Type B pancreatic cell (in vitro differentiated cells): ENCODE results near the gene HERPUD1. TPM values are rescaled to one million over a fixed set of nuclear protein-coding genes. Genes with fewer than 3 reads are reported as not detected.

Experiments
- DNase-seq: peaks from one replicate; pipeline ENCODE4 v3.0.0; 2021; ENCODE audit warnings: mixed read lengths; ENCODE audit not compliant: unreplicated experiment; ENCODE audit errors: extremely low spot score
- H3K27ac Mint-ChIP-seq: 2 replicates; pipeline ENCODE4 v1.8.0; 2021; ENCODE audit warnings: mild to moderate bottlenecking, mixed read lengths
- H3K27me3 Mint-ChIP-seq: 2 replicates; pipeline ENCODE4 v1.8.0; 2021; ENCODE audit warnings: mixed read lengths
- H3K36me3 Mint-ChIP-seq: 2 replicates; pipeline ENCODE4 v1.8.0; 2021; ENCODE audit warnings: mixed read lengths
- H3K4me1 Mint-ChIP-seq: one replicate; pipeline ENCODE4 v1.8.0; 2021; ENCODE audit warnings: mixed read lengths; ENCODE audit not compliant: unreplicated experiment
- H3K4me3 Mint-ChIP-seq: 2 replicates; pipeline ENCODE4 v1.8.0; 2021; ENCODE audit warnings: mild to moderate bottlenecking, mixed read lengths
- H3K9me3 Mint-ChIP-seq: 2 replicates; pipeline ENCODE4 v1.8.0; 2021; ENCODE audit warnings: mixed read lengths
- CTCF ChIP-seq: fragments of 200-600 bp; sonication (generic); conservative IDR thresholded peaks from 2 replicates; pipeline ENCODE4 v1.5.0; 2021; ENCODE audit warnings: antibody characterized with exemption, mild to moderate bottlenecking
- total RNA-seq: library from RNA; stranded (reverse); gene quantifications from 2 replicates; pipeline ENCODE4 v1.2.1, GENCODE V29; 2021; ENCODE audit warnings: low replicate concordance

The HERPUD1 gene
- total RNA-seq, 1 donor from 2014 or later = 98.8 TPM

GRCh38 chr16:56956756-56957155 is 24.8 kb downstream of the HERPUD1 start:
- H3K9me3 Mint-ChIP-seq = no peaks in the 10 kb centered on the region
- no peaks in the 10 kb centered on the region for H3K4me1 Mint-ChIP-seq
- H3K4me3 Mint-ChIP-seq = no peak overlapping the region
- H3K36me3 Mint-ChIP-seq = no peaks in the 10 kb centered on the region
- H3K27me3 Mint-ChIP-seq = no peaks in the 10 kb centered on the region
- no peak overlapping the region for H3K27ac Mint-ChIP-seq
- no peak for DNase-seq
- TF ChIP-seq CTCF = peak; percentile 45

- TF ChIP-seq CTCF = no peak
- Mint-ChIP-seq H3K36me3 (no peaks in the 10 kb centered on the region), H3K4me1 (no peaks in the 10 kb centered on the region), H3K4me3 (no peak overlapping the region), H3K9me3 (no peaks in the 10 kb centered on the region), H3K27ac (no peak overlapping the region), H3K27me3 (no peaks in the 10 kb centered on the region)
- DNase-seq = no peak
These were observed 28.8 kb downstream of the HERPUD1 start for GRCh38 chr16:56960681-56961281.

- no peaks in the 10 kb centered on the region for H3K4me1 Mint-ChIP-seq
- no peaks in the 10 kb centered on the region for H3K9me3 Mint-ChIP-seq
- TF ChIP-seq CTCF = no peak
- no peak overlapping the region for H3K27ac Mint-ChIP-seq
- no peak overlapping the region for H3K4me3 Mint-ChIP-seq
- DNase-seq = no peak
- H3K27me3 Mint-ChIP-seq = no peaks in the 10 kb centered on the region
- no peaks in the 10 kb centered on the region for H3K36me3 Mint-ChIP-seq
These were observed 29.4 kb downstream of the HERPUD1 start for GRCh38 chr16:56961386-56961785.

- DNase-seq = no peak
- H3K4me1 Mint-ChIP-seq = no peaks in the 10 kb centered on the region
- H3K4me3 Mint-ChIP-seq = no peak within 1 kb of the TSS
- H3K27me3 Mint-ChIP-seq = no peaks in the 10 kb centered on the region
- no peak for TF ChIP-seq CTCF
- no peaks in the 10 kb centered on the region for H3K36me3 Mint-ChIP-seq
- no peaks in the 10 kb centered on the region for H3K9me3 Mint-ChIP-seq
- H3K27ac Mint-ChIP-seq = no peak within 1 kb of the TSS
These were observed 29.9 kb downstream of the HERPUD1 start, which contains the start of gene CETP for GRCh38 chr16:56961851-56962281. Gene CETP, plus strand, starts transcription at chr16:56961950. Its CDS starts 30 bp downstream, at chr16:56961980.

- no peaks in the 10 kb centered on the region for H3K4me1 Mint-ChIP-seq
- peak; percentile 95 for TF ChIP-seq CTCF
- H3K27me3 Mint-ChIP-seq = no peaks in the 10 kb centered on the region
- H3K9me3 Mint-ChIP-seq = no peaks in the 10 kb centered on the region
- no peaks in the 10 kb centered on the region for H3K36me3 Mint-ChIP-seq
- peak; percentile 82 for DNase-seq
- H3K4me3 Mint-ChIP-seq = no peak overlapping the region
- H3K27ac Mint-ChIP-seq = no peak overlapping the region
These were observed 32.6 kb downstream of the HERPUD1 start for GRCh38 chr16:56964243-56965148.
